Measurements from ENCODE around the gene MICAL3. TPM values are rescaled to one million over a fixed set of nuclear protein-coding genes. Genes with fewer than 3 reads are reported as not detected.

The MICAL3 gene
- polyA plus RNA-seq, 3 donors: 0.23 to 0.84 TPM; not detected in 1

- H3K9me3 Mint-ChIP-seq: no peaks in the 10 kb centered on the region
- no peak overlapping the region for H3K4me3 ChIP-seq (replicated peaks in 1 of 3; ENCODE audit: low read depth in 2 of 3, low read length in 3 of 3)
- no peak overlapping the region for H3K4me2 ChIP-seq (replicated peaks; ENCODE audit: extremely low read depth, low read length, poor library complexity, severe bottlenecking)
- H3K9me3 ChIP-seq (replicated peaks in 1 of 2; ENCODE audit: control insufficient read depth in 1 of 2, insufficient read depth in 1 of 2, low read length in 2 of 2): no peaks in the 10 kb centered on the region
- peak overlapping the region in 3 of 7 donors; percentile 11 to 52 (median 41) for H3K27ac Mint-ChIP-seq
- H3K27ac ChIP-seq (ENCODE audit: low read depth in 1 of 2, low read length in 2 of 2): no peak overlapping the region
- H2AFZ ChIP-seq (ENCODE audit: insufficient read depth, low read depth, low read length, poor library complexity, severe bottlenecking): no peak overlapping the region
- H3K27me3 ChIP-seq (ENCODE audit: control insufficient read depth in 2 of 2, insufficient read depth in 2 of 2, low read length in 2 of 2): no peaks in the 10 kb centered on the region
- peaks cover 0 to 2% (median 0%) of the 10 kb centered on the region in 3 donors for H3K27me3 Mint-ChIP-seq (ENCODE audit: low read depth in 3 of 3)
- peaks cover 22% of the 10 kb centered on the region for H3K4me1 Mint-ChIP-seq
- H3K36me3 Mint-ChIP-seq: peaks cover 12 to 13% of the 10 kb centered on the region in 2 donors
- no peaks in the 10 kb centered on the region for H3K36me3 ChIP-seq (replicated peaks in 1 of 2; ENCODE audit: control insufficient read depth in 1 of 2, insufficient read depth in 2 of 2, low read length in 2 of 2)
- WGBS (ENCODE audit: insufficient coverage): 76% methylated on average over 16 of the region's 18 CpGs
- H3K79me2 ChIP-seq (ENCODE audit: insufficient read depth, low read length): peaks cover 8% of the 10 kb centered on the region
- TF ChIP-seq, protein P1, sequence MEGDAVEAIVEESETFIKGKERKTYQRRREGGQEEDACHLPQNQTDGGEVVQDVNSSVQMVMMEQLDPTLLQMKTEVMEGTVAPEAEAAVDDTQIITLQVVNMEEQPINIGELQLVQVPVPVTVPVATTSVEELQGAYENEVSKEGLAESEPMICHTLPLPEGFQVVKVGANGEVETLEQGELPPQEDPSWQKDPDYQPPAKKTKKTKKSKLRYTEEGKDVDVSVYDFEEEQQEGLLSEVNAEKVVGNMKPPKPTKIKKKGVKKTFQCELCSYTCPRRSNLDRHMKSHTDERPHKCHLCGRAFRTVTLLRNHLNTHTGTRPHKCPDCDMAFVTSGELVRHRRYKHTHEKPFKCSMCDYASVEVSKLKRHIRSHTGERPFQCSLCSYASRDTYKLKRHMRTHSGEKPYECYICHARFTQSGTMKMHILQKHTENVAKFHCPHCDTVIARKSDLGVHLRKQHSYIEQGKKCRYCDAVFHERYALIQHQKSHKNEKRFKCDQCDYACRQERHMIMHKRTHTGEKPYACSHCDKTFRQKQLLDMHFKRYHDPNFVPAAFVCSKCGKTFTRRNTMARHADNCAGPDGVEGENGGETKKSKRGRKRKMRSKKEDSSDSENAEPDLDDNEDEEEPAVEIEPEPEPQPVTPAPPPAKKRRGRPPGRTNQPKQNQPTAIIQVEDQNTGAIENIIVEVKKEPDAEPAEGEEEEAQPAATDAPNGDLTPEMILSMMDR (IDR thresholded peaks at IDR 0.05): no peak
- H4K20me1 ChIP-seq (ENCODE audit: insufficient read depth, low read length): peaks cover 4% of the 10 kb centered on the region
- intact Hi-C loops (cut with micrococcal nuclease): loop anchor here in 1 of 2 donors (5.0 kb wide), 1 partner anchor 44 kb away; no protein-coding TSS in a partner anchor
- H3K4me3 Mint-ChIP-seq: no peak overlapping the region
- no peak overlapping the region for H3K9ac ChIP-seq (ENCODE audit: insufficient read depth, low read length, poor library complexity, severe bottlenecking)
- peak in 1 of 3 donors; percentile 42 for DNase-seq
- H3K4me1 ChIP-seq (ENCODE audit: control insufficient read depth in 1 of 2, insufficient read depth in 2 of 2, low read length in 2 of 2): peaks cover 15 to 38% of the 10 kb centered on the region in 2 donors
Observed at GRCh38 chr22:17786435-17787161, 237.8 kb downstream of the MICAL3 start.

DNA sequence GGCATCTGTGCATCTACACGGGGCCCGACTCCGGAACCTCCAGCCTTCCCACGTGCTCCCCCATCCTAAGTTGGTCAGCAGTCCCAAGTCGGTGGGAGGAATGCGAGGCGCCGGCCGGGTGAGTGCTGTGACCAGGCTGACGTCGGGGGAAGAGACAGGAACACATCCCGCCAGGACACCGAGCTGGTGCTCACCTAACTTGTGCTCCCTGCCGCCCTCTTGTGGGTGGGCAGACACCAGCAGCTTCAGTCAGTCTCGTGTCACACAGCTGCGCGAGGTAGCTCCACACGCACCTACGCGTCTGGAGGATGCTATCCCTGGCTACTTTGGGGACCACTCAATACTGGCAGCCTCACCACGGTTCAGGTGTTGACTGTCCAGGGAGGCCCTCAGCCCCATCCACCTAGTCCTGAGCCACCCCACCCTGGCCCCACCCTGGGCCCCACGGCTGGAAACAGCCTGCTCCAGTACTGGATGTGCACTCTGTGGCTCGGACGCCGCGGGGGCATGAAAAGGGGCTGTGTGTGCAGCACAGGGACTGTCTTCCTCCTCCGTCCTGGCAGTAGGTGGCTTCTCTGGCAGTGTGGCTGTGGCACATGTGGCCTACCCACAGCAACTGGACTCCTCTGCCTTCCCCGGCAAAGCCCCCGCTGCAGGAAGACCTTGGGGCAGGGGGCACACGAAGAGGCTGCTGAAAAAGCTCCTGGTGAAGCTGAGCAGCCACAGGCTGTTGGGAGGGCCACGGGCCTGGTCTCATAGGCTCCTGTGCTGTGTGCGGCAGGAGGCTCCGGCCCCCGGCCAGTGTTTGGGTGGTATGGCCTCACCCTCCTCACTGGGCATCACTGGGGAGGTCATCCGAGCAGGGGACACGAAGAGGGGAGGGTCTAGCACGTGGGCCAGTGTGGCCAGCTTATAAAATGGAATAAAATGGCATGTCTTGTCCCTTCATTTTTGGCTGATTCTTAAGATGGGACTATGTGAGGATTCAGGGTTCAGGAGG is 238.9 kb downstream of the MICAL3 start:
- Histone ChIP-seq H3K79me2 (ENCODE audit: insufficient read depth, low read length) (peaks cover 15% of the 10 kb centered on the region), H2AFZ (ENCODE audit: insufficient read depth, low read depth, low read length, poor library complexity, severe bottlenecking) (no peak overlapping the region), H3K27me3 (ENCODE audit: control insufficient read depth in 2 of 2, insufficient read depth in 2 of 2, low read length in 2 of 2) (no peaks in the 10 kb centered on the region), H3K36me3 (replicated peaks in 1 of 2; ENCODE audit: control insufficient read depth in 1 of 2, insufficient read depth in 2 of 2, low read length in 2 of 2) (no peaks in the 10 kb centered on the region), H3K9ac (ENCODE audit: insufficient read depth, low read length, poor library complexity, severe bottlenecking) (peak overlapping the region; percentile 27), H3K4me1 (ENCODE audit: control insufficient read depth in 1 of 2, insufficient read depth in 2 of 2, low read length in 2 of 2) (peaks cover 27 to 49% of the 10 kb centered on the region in 2 donors), H3K27ac (ENCODE audit: low read depth in 1 of 2, low read length in 2 of 2) (peak overlapping the region in 1 of 2 donors; percentile 58), H4K20me1 (ENCODE audit: insufficient read depth, low read length) (peaks cover 4% of the 10 kb centered on the region), H3K4me2 (replicated peaks; ENCODE audit: extremely low read depth, low read length, poor library complexity, severe bottlenecking) (no peak overlapping the region), H3K9me3 (replicated peaks in 1 of 2; ENCODE audit: control insufficient read depth in 1 of 2, insufficient read depth in 1 of 2, low read length in 2 of 2) (no peaks in the 10 kb centered on the region), H3K4me3 (replicated peaks in 1 of 3; ENCODE audit: low read depth in 2 of 3, low read length in 3 of 3) (no peak overlapping the region)
- Mint-ChIP-seq H3K4me3 (no peak overlapping the region), H3K36me3 (peaks cover 12 to 13% of the 10 kb centered on the region in 2 donors), H3K27me3 (ENCODE audit: low read depth in 3 of 3) (peaks cover 0 to 2% (median 0%) of the 10 kb centered on the region in 3 donors), H3K27ac (peak overlapping the region in 5 of 7 donors; percentile 42 to 85 (median 43)), H3K9me3 (no peaks in the 10 kb centered on the region), H3K4me1 (peaks cover 33% of the 10 kb centered on the region)
- peak; percentile 60 to 73 (median 70) for DNase-seq
- intact Hi-C loops (cut with micrococcal nuclease): loop anchor here (2.0 to 5.0 kb wide), 2 partner anchors 43 kb away; no protein-coding TSS in a partner anchor
- 78% methylated on average over 32 of the region's 37 CpGs for WGBS (ENCODE audit: insufficient coverage)
- TF ChIP-seq, protein P1 (IDR thresholded peaks at IDR 0.05): peak; percentile 81

Data from CD14-positive monocyte (primary cell).